ENCODE measurements around the gene INSYN1. TPM values are rescaled to one million over a fixed set of nuclear protein-coding genes. Genes with fewer than 3 reads are reported as not detected.

Gene INSYN1
- total and polyA plus RNA-seq, 2 donors (not counting 3 experiments of a cell fraction or from before 2014, with no cell fraction given) = 0.18 to 0.58 TPM

GRCh38 chr15:73784291-73784690 lies 31.1 kb upstream of the INSYN1 start:
- intact Hi-C loops (cut with micrococcal nuclease) = no loop called here
- Histone ChIP-seq H4K20me1 (replicated peaks; ENCODE audit: control insufficient read depth, extremely low read depth, insufficient read depth, low read length) (no peaks in the 10 kb centered on the region), H3K4me3 (replicated peaks in 1 of 3; ENCODE audit: insufficient read depth in 1 of 3, low read depth in 1 of 3, low read length in 3 of 3) (no peak overlapping the region), H3K9me3 (replicated peaks; ENCODE audit: control insufficient read depth, insufficient read depth, low read length) (no peaks in the 10 kb centered on the region), H2AFZ (ENCODE audit: low read depth, low read length) (no peak overlapping the region), H3K27ac (ENCODE audit: insufficient read depth, low read depth, low read length) (no peak overlapping the region), H3K9me1 (replicated peaks; ENCODE audit: control insufficient read depth, extremely low read depth, insufficient read depth, low read length) (no peaks in the 10 kb centered on the region), H3K9ac (replicated peaks; ENCODE audit: extremely low read depth, insufficient read depth, low read length) (no peak overlapping the region), H3K79me2 (ENCODE audit: control insufficient read depth, insufficient read depth, low read length) (no peaks in the 10 kb centered on the region), H3K4me2 (ENCODE audit: insufficient read depth, low read length) (no peak overlapping the region), H3K36me3 (ENCODE audit: control insufficient read depth in 2 of 2, extremely low read depth in 1 of 2, insufficient read depth in 2 of 2, low read length in 2 of 2) (no peaks in the 10 kb centered on the region), H3K27me3 (ENCODE audit: control insufficient read depth in 2 of 2, insufficient read depth in 2 of 2, low read length in 2 of 2) (no peaks in the 10 kb centered on the region), H3K4me1 (ENCODE audit: control insufficient read depth, extremely low read depth, insufficient read depth, low read length) (no peaks in the 10 kb centered on the region)
- dilution Hi-C loops (cut with MboI; ENCODE audit: extremely low pct_ligation_motif_present, low sequenced_read_pairs) = no loop called here
- BruUV-seq (replicated peaks) = no TSS peak
- FAIRE-seq = no peak
- TF ChIP-seq CTCF (IDR thresholded peaks at IDR 0.05; ENCODE audit: extremely low read depth in 1 of 2, insufficient read depth in 1 of 2, low read depth in 1 of 2, low read length in 2 of 2) = no peak
- TF ChIP-seq POLR2AphosphoS5 (IDR thresholded peaks at IDR 0.05; ENCODE audit: insufficient read depth, low read depth, low read length) = no peak
- TF ChIP-seq JUN (IDR thresholded peaks at IDR 0.05; ENCODE audit: borderline replicate concordance, insufficient read depth, insufficient read length, low read depth) = no peak
- TF ChIP-seq POLR2A (IDR thresholded peaks at IDR 0.05; ENCODE audit: low read depth, low read length) = no peak
- TF ChIP-seq GATA2 (IDR thresholded peaks at IDR 0.05; ENCODE audit: insufficient read depth, insufficient read length, low read depth, low read length) = no peak
- no peak for TF ChIP-seq MYC (IDR thresholded peaks at IDR 0.05; ENCODE audit: low read depth, low read length)
- TF ChIP-seq EZH2 (IDR thresholded peaks at IDR 0.05; ENCODE audit: borderline replicate concordance, low read depth, low read length, severe bottlenecking) = no peak
- no peak for TF ChIP-seq FOS (IDR thresholded peaks at IDR 0.05; ENCODE audit: borderline replicate concordance, insufficient read depth, low read length)
- no peak for TF ChIP-seq MAX (IDR thresholded peaks at IDR 0.05; ENCODE audit: insufficient read depth, insufficient read length)
- DNase-seq (ENCODE audit: low read depth, low spot score) = no peak
- POLR2A ChIA-PET = no interaction called here
- CTCF ChIA-PET = no interaction called here

Measured in endothelial cell of umbilical vein (primary cell).